ENCODE results near the gene HAVCR2.
A peak's percentile ranks its signal among the peaks of the same experiment; 100 is the strongest.

The HAVCR2 gene

DNA sequence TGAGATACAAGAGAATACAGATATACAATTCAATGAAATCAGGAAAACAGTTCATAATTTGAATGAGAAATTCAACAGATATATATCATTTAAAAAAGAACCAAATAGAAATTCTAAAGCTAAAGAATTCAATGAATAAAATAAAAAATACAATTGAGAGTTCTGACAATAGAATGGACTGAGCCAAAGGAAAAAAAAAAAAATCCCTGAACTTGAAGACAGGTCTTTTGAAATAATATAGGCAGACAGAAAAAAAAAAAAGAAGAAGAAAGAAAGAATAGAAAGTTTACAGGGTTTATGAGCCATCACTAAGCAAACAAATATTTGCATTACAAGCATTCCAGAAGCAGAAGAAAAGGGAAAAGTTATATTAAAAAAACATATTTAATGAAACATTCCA, 12.9 kb upstream of the HAVCR2 start:
- Histone ChIP-seq H3K9me3 (ENCODE audit: control insufficient read depth, insufficient read depth, low read depth, low read length) (no peaks in the 10 kb centered on the region), H3K27ac (ENCODE audit: extremely low read depth, low read depth, low read length) (no peak overlapping the region), H3K36me3 (ENCODE audit: control insufficient read depth in 2 of 2, insufficient read depth in 1 of 2, low read length in 2 of 2) (no peaks in the 10 kb centered on the region), H3K4me1 (ENCODE audit: control insufficient read depth, insufficient read depth, low read length) (no peaks in the 10 kb centered on the region), H3K4me3 (ENCODE audit: low read depth, low read length) (no peak overlapping the region)
- TF ChIP-seq ZNF146 (tag by site-specific recombination; IDR thresholded peaks at IDR 0.05), result no peak
- peak; percentile 28 for TF ChIP-seq SETDB1 (IDR thresholded peaks at IDR 0.05; ENCODE audit: insufficient read length, low read length)
- ChIA-PET POLR2A (no interaction called here), CTCF (no interaction called here)

GRCh38 chr5:157120102-157120501, 11.3 kb upstream of the HAVCR2 start:
- H3K4me3 ChIP-seq (ENCODE audit: low read depth, low read length), result no peak overlapping the region
- ChIA-PET CTCF (no interaction called here), POLR2A (no interaction called here)
- no peak overlapping the region for H3K27ac ChIP-seq (ENCODE audit: extremely low read depth, low read depth, low read length)
- H3K36me3 ChIP-seq (ENCODE audit: control insufficient read depth in 2 of 2, insufficient read depth in 1 of 2, low read length in 2 of 2), result no peaks in the 10 kb centered on the region
- no peaks in the 10 kb centered on the region for H3K4me1 ChIP-seq (ENCODE audit: control insufficient read depth, insufficient read depth, low read length)
- no peak for TF ChIP-seq ZNF202 (tag by site-specific recombination; IDR thresholded peaks at IDR 0.05; ENCODE audit: borderline replicate concordance)
- TF ChIP-seq ZNF585B (tag by site-specific recombination; IDR thresholded peaks at IDR 0.05), result no peak
- TF ChIP-seq ZNF394 (tag by site-specific recombination; IDR thresholded peaks at IDR 0.05; ENCODE audit: borderline replicate concordance), result no peak
- no peak for TF ChIP-seq ZNF239 (tag by site-specific recombination; IDR thresholded peaks at IDR 0.05)
- no peak for TF ChIP-seq ZNF214 (tag by site-specific recombination; IDR thresholded peaks at IDR 0.05; ENCODE audit: borderline replicate concordance)
- no peak for TF ChIP-seq REPIN1 (tag by site-specific recombination; IDR thresholded peaks at IDR 0.05; ENCODE audit: low read depth)
- TF ChIP-seq ZNF19 (tag by site-specific recombination; IDR thresholded peaks at IDR 0.05; ENCODE audit: low read depth), result no peak
- TF ChIP-seq ZNF433 (tag by site-specific recombination; IDR thresholded peaks at IDR 0.05; ENCODE audit: low read depth), result no peak
- no peak for TF ChIP-seq ZNF76 (tag by site-specific recombination; IDR thresholded peaks at IDR 0.05; ENCODE audit: borderline replicate concordance, low read depth)
- no peak for TF ChIP-seq PRDM1 (tag by site-specific recombination; IDR thresholded peaks at IDR 0.05)
- TF ChIP-seq ZNF26 (tag by site-specific recombination; IDR thresholded peaks at IDR 0.05), result no peak
- TF ChIP-seq ZNF302 (tag by site-specific recombination; IDR thresholded peaks at IDR 0.05; ENCODE audit: low read depth), result no peak
- TF ChIP-seq ZNF391 (tag by site-specific recombination; IDR thresholded peaks at IDR 0.05; ENCODE audit: borderline replicate concordance, low read depth), result no peak
- no peak for TF ChIP-seq RBAK (tag by site-specific recombination; IDR thresholded peaks at IDR 0.05)
- TF ChIP-seq ZNF658 (tag by site-specific recombination; IDR thresholded peaks at IDR 0.05), result no peak
- no peak for TF ChIP-seq ZNF639 (tag by site-specific recombination; IDR thresholded peaks at IDR 0.05)
- TF ChIP-seq ZNF404 (tag by site-specific recombination; IDR thresholded peaks at IDR 0.05), result no peak
- TF ChIP-seq ZNF571 (tag by site-specific recombination; IDR thresholded peaks at IDR 0.05), result no peak
- no peak for TF ChIP-seq KLF7 (tag by site-specific recombination; IDR thresholded peaks at IDR 0.05; ENCODE audit: borderline replicate concordance)
- no peaks in the 10 kb centered on the region for H3K9me3 ChIP-seq (ENCODE audit: control insufficient read depth, insufficient read depth, low read depth, low read length)

GRCh38 chr5:157116483-157116954, 7.7 kb upstream of the HAVCR2 start:
- Histone ChIP-seq H3K9me3 (ENCODE audit: control insufficient read depth, insufficient read depth, low read depth, low read length) (no peaks in the 10 kb centered on the region), H3K4me1 (ENCODE audit: control insufficient read depth, insufficient read depth, low read length) (no peaks in the 10 kb centered on the region), H3K27ac (ENCODE audit: extremely low read depth, low read depth, low read length) (no peak overlapping the region), H3K4me3 (ENCODE audit: low read depth, low read length) (no peak overlapping the region), H3K36me3 (ENCODE audit: control insufficient read depth in 2 of 2, insufficient read depth in 1 of 2, low read length in 2 of 2) (no peaks in the 10 kb centered on the region)
- ChIA-PET CTCF (interaction anchor here (0.6 to 1.4 kb wide), 2 partner anchors 9 to 33 kb away, joined by 3 to 4 read pairs; no protein-coding TSS in a partner anchor), POLR2A (no interaction called here)
- no peak for TF ChIP-seq ZNF23 (tag by site-specific recombination; IDR thresholded peaks at IDR 0.05; ENCODE audit: borderline replicate concordance)
- no peak for TF ChIP-seq ZNF16 (tag by site-specific recombination; IDR thresholded peaks at IDR 0.05; ENCODE audit: low read depth)
- TF ChIP-seq ZNF521 (tag by site-specific recombination; IDR thresholded peaks at IDR 0.05), result no peak
- TF ChIP-seq KLF16 (tag by site-specific recombination; IDR thresholded peaks at IDR 0.05), result no peak
- no peak for TF ChIP-seq ZNF747 (tag by site-specific recombination; IDR thresholded peaks at IDR 0.05)
- TF ChIP-seq HOXA7 (CRISPR knock-in tag; IDR thresholded peaks at IDR 0.05; ENCODE audit: borderline replicate concordance), result no peak
- no peak for TF ChIP-seq ZNF155 (tag by site-specific recombination; IDR thresholded peaks at IDR 0.05)
- no peak for TF ChIP-seq KLF8 (tag by site-specific recombination; IDR thresholded peaks at IDR 0.05)
- TF ChIP-seq, protein P1, sequence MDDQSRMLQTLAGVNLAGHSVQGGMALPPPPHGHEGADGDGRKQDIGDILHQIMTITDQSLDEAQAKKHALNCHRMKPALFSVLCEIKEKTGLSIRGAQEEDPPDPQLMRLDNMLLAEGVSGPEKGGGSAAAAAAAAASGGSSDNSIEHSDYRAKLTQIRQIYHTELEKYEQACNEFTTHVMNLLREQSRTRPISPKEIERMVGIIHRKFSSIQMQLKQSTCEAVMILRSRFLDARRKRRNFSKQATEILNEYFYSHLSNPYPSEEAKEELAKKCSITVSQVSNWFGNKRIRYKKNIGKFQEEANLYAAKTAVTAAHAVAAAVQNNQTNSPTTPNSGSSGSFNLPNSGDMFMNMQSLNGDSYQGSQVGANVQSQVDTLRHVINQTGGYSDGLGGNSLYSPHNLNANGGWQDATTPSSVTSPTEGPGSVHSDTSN (CRISPR knock-in tag; IDR thresholded peaks at IDR 0.05), result no peak
- no peak for TF ChIP-seq ZBTB17 (tag by site-specific recombination; IDR thresholded peaks at IDR 0.05)
- no peak for TF ChIP-seq ZNF423 (tag by site-specific recombination; IDR thresholded peaks at IDR 0.05)

Data from HEK293 (cell line).